HUES64 (cell line): ENCODE data around the gene COL27A1.

Experiments used
- H3K27ac ChIP-seq: 2 replicates; pipeline ENCODE4 v1.7.0; 2013; ENCODE audit warnings: low read depth, low read length, inconsistent platforms
- H3K27me3 ChIP-seq: 2 replicates; pipeline ENCODE4 v1.6.1; 2013; ENCODE audit warnings: mild to moderate bottlenecking, low read length; ENCODE audit not compliant: insufficient read depth
- H3K36me3 ChIP-seq: 2 replicates; pipeline ENCODE4 v1.6.1; 2013; ENCODE audit warnings: mild to moderate bottlenecking, low read length; ENCODE audit not compliant: insufficient read depth
- H3K4me1 ChIP-seq: 2 replicates; pipeline ENCODE4 v1.6.1; 2013; ENCODE audit warnings: mild to moderate bottlenecking, low read length, moderate library complexity; ENCODE audit not compliant: insufficient read depth
- H3K4me3 ChIP-seq: 2 replicates; pipeline ENCODE4 v1.5.1; 2013; ENCODE audit warnings: mild to moderate bottlenecking, low read length, moderate library complexity
- H3K9ac ChIP-seq: 2 replicates; pipeline ENCODE4 v1.6.1; 2013; ENCODE audit warnings: mild to moderate bottlenecking, low read depth, low read length
- H3K9me3 ChIP-seq: 2 replicates; pipeline ENCODE4 v1.6.1; 2013; ENCODE audit warnings: low read depth, low read length; ENCODE audit not compliant: insufficient read depth
- WGBS: fragments of 150-250, 120-280 bp; methylation state at CpG from one replicate; pipeline ENCODE4 v1.1.7; 2013; ENCODE audit warnings: missing lambda C conversion rate; 5-methylcytosine and 5-hydroxymethylcytosine counted together

COL27A1 gene

DNA sequence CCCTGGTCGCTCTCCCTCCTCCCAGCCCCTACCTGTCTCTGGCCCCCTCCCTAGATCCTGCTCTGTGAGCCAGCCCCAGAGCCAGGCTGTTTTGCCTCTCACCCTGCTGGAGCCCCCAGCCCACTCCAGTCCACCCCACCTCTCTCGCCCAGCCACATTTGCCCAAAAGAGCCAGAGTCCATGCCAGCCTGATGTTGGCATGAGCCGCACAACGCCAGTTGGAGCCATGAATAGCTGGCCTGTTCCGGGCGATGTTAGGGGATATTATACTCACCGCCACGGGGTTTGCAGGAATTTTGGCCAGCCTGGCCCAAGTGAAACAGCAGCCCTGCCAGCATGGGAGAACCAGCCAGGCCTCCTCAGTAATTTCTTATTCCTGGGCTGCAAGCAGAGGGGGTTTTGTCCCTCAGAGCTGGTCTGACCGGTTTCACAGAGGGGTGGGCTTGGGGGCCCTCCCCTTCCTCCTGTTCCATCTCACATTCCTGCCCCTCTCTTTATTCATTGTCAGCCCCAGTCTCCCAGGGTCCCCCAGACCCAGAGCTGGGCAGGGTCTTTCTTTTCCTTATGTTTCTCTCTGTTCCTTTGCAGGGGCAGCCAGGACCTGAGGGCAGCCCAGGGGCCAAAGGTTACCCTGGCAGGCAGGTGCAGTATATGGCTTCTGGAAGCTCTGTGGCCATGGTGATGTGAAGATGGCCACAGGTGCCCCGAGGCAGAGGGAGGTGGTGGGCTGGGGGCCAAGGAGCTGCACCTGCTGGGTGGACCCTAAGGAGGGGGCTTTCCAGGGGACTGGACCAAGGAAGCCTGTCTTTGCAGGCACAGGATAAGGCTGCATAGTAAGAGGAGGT is 50.1 kb downstream of the COL27A1 start:
- WGBS, result 91% methylated on average over 10 of the region's 10 CpGs
- no peak overlapping the region for H3K9ac ChIP-seq
- H3K27me3 ChIP-seq, result no peaks in the 10 kb centered on the region
- H3K4me1 ChIP-seq, result peaks cover 7% of the 10 kb centered on the region; the same call in 1 of the 2 replicates
- H3K27ac ChIP-seq, result no peak overlapping the region
- no peak overlapping the region for H3K4me3 ChIP-seq
- H3K36me3 ChIP-seq, result 0 out of 2 replicates have a peak, but pooled peaks cover 11% of the 10 kb centered on the region
- no peaks in the 10 kb centered on the region for H3K9me3 ChIP-seq

- Histone ChIP-seq H3K36me3 (peaks cover 16% of the 10 kb centered on the region), H3K4me1 (peaks cover 7% of the 10 kb centered on the region; the same call in 1 of the 2 replicates), H3K9ac (no peak overlapping the region), H3K9me3 (no peaks in the 10 kb centered on the region), H3K27ac (no peak overlapping the region), H3K4me3 (no peak overlapping the region), H3K27me3 (no peaks in the 10 kb centered on the region)
- 94% methylated on average over 5 of the region's 5 CpGs for WGBS
Measured at GRCh38 chr9:114206221-114206789, 51.0 kb downstream of the COL27A1 start.

- Histone ChIP-seq H3K9me3 (no peaks in the 10 kb centered on the region), H3K9ac (no peak overlapping the region), H3K27ac (no peak overlapping the region), H3K36me3 (peaks cover 21% of the 10 kb centered on the region), H3K4me3 (no peak overlapping the region), H3K4me1 (peaks cover 7% of the 10 kb centered on the region; the same call in 1 of the 2 replicates), H3K27me3 (no peaks in the 10 kb centered on the region)
- 80% methylated on average over 9 of the region's 9 CpGs for WGBS
Measured at GRCh38 chr9:114207034-114207810, 51.9 kb downstream of the COL27A1 start.

- Histone ChIP-seq H3K9me3 (no peaks in the 10 kb centered on the region), H3K4me1 (peaks cover 7% of the 10 kb centered on the region; the same call in 1 of the 2 replicates), H3K27me3 (no peaks in the 10 kb centered on the region), H3K27ac (no peak overlapping the region), H3K4me3 (no peak overlapping the region), H3K9ac (no peak overlapping the region), H3K36me3 (peaks cover 18% of the 10 kb centered on the region)
- WGBS, result 93% methylated on average over 6 of the region's 6 CpGs
Measured at GRCh38 chr9:114207845-114208244, 52.5 kb downstream of the COL27A1 start.

DNA sequence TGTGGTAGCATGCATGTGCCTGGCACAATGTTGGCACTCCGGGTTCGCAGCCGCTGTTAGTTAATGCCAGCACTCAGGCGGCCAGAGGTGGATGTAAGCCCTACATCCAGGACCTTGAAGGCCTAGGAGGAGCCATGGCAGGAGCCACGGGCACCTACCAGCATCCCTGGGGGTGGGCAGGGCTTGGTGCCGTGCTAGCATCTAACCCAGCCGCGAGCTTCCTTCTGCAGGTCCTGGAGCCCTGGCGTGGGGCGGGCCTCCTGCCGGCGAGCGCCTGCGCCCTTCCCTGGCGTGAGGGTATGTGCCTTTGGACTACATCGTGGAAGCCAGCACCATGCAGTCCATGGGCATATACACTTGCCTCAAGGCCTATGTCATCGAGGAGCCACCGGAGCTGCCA is 53.8 kb downstream of the COL27A1 start:
- no peaks in the 10 kb centered on the region for H3K9me3 ChIP-seq
- H3K27me3 ChIP-seq, result no peaks in the 10 kb centered on the region
- H3K36me3 ChIP-seq, result peaks cover 25% of the 10 kb centered on the region
- WGBS, result 95% methylated on average over 18 of the region's 18 CpGs
- H3K4me3 ChIP-seq, result no peak overlapping the region
- H3K9ac ChIP-seq, result no peak overlapping the region
- no peak overlapping the region for H3K27ac ChIP-seq
- H3K4me1 ChIP-seq, result peaks cover 7% of the 10 kb centered on the region; the same call in 1 of the 2 replicates

DNA sequence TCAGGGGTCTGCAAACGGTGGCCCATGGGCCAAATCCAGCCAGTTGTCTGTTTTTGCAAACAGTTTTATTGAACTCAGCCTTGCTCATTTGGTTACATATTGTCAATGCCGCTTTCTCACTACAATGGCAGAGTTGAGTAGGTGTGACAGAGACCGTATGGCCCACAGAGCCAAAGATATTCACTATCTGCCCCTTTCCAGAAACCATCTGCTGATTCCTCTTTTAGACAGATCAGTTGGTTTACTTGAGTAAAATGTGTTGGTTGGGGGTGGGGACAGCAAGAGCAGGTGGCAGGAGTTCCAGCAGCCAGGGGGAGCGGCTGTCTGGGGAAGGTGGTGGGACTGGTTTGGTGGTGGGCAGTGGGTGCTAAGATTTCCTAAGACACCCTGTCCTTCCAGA is 54.8 kb downstream of the COL27A1 start:
- WGBS, result 97% methylated on average over 4 of the region's 4 CpGs
- no peak overlapping the region for H3K27ac ChIP-seq
- H3K4me1 ChIP-seq, result peaks cover 7% of the 10 kb centered on the region; the same call in 1 of the 2 replicates

DNA sequence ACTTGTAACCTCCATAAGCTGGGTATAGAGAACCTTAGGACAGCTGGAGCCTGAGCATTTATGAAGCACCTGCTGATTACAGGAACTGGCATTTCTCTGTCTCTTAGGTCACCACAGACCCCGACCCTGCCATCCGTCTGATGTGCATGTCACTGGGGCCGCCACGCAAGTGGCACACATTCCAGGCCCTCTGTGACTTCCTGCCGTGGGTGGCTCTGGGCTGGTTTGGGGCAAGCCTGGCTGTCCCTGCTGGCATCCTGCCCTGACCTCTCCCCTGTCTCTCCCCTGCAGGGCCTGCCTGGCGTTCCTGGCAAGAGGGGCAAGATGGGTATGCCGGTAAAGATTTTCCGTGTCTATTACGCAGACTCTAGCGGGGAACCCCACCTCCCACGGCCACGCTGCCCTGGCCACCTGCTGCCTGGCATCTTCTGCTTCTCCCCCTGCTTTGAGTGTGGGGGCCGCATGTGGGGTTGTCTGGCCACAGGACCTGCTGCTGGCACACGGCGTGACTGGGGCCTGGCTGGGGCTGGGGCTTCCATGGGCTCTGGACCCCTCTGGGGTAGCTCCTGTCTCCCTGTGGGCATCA is 55.4 kb downstream of the COL27A1 start:
- Histone ChIP-seq H3K27me3 (no peaks in the 10 kb centered on the region), H3K4me3 (no peak overlapping the region), H3K27ac (no peak overlapping the region), H3K4me1 (peaks cover 7% of the 10 kb centered on the region; the same call in 1 of the 2 replicates), H3K9me3 (no peaks in the 10 kb centered on the region), H3K36me3 (peaks cover 25% of the 10 kb centered on the region), H3K9ac (no peak overlapping the region)
- WGBS, result 95% methylated on average over 15 of the region's 15 CpGs

More for the DNA sequence above, 54.8 kb downstream of the COL27A1 start:
- Histone ChIP-seq H3K9me3 (no peaks in the 10 kb centered on the region), H3K27me3 (no peaks in the 10 kb centered on the region), H3K4me3 (no peak overlapping the region), H3K9ac (no peak overlapping the region), H3K36me3 (peaks cover 25% of the 10 kb centered on the region)

DNA sequence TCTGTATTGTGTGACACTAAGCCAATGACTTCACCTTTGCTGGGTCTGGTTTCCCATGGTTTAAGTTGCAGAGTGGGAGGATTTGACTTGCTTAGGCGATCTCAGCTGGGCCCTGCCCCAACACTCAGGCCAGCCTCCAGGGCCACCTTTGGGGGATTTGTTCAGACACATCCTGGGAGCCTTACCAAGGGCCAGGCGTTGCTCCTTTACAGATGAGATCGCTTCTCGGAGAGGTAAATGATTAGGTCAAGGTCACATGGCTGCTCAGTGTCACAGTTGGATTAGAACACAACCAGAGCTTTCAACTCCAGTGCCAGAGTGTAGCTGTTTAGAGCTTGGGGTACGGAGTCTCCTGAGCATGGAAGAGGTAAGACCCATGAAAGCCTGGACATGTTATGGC is 57.5 kb downstream of the COL27A1 start:
- WGBS, result 92% methylated on average over 5 of the region's 5 CpGs
- Histone ChIP-seq H3K9ac (no peak overlapping the region), H3K27me3 (no peaks in the 10 kb centered on the region), H3K27ac (no peak overlapping the region), H3K9me3 (no peaks in the 10 kb centered on the region), H3K4me1 (no peaks in the 10 kb centered on the region), H3K4me3 (no peak overlapping the region), H3K36me3 (peaks cover 25% of the 10 kb centered on the region)

DNA sequence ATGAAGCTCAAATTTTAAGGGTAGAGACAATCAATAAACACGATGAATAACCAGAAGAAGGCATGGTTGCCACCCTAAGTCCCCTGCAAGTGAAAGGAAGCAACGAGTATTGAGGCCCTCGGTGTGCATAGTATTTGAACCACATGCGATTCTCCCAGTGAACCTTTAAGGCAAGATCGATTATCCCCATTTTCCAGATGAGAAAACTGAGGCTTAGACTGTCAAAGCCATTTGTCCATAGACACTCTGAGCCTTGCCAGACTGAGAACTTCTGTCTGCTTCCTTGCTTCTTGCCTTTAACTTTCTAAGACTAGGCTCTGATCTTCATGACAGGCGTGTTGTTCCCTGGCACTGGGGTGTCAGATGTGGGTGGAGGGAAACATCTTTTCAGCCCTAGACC is 58.2 kb downstream of the COL27A1 start:
- no peak overlapping the region for H3K4me3 ChIP-seq
- H3K27me3 ChIP-seq, result no peaks in the 10 kb centered on the region
- no peak overlapping the region for H3K27ac ChIP-seq
- H3K4me1 ChIP-seq, result 0 out of 2 replicates have a peak, but pooled peaks cover 1% of the 10 kb centered on the region
- H3K9me3 ChIP-seq, result no peaks in the 10 kb centered on the region
- H3K36me3 ChIP-seq, result peaks cover 28% of the 10 kb centered on the region
- 94% methylated on average over 6 of the region's 6 CpGs for WGBS
- H3K9ac ChIP-seq, result no peak overlapping the region

DNA sequence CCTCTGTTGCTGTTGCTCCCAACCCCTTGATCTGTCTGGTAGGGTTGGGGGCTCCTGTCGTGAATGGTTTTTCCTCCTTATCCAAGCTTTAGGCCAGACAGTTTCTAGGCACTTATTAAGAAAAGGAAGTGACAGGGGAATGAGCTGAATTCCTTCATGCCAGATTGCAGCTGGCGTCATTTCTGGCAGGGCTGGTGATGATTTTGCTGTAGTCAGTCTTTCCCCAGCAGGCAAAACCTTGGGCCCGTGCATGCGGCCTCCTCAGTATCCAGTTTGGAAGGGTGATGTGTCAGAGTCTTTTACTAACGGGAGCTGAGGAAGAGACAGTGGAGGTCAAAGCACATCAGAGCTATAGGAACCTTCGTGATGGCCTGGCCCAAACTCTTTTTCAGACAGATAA is 58.8 kb downstream of the COL27A1 start:
- peaks cover 27% of the 10 kb centered on the region for H3K36me3 ChIP-seq
- H3K9ac ChIP-seq, result no peak overlapping the region
- no peak overlapping the region for H3K27ac ChIP-seq
- no peak overlapping the region for H3K4me3 ChIP-seq
- H3K4me1 ChIP-seq, result 0 out of 2 replicates have a peak, but pooled peaks cover 4% of the 10 kb centered on the region
- no peaks in the 10 kb centered on the region for H3K9me3 ChIP-seq
- H3K27me3 ChIP-seq, result no peaks in the 10 kb centered on the region
- WGBS, result 96% methylated on average over 6 of the region's 6 CpGs
